GM12874 (cell line): ENCODE results near the gene OR2V1.

Experiments
- TF ChIP-seq, protein P1 (sequence below): IDR thresholded peaks from 2 replicates; pipeline ENCODE4 v1.5.1; 2011; ENCODE audit warnings: low read depth, mild to moderate bottlenecking, control low read depth, low read length, moderate library complexity; ENCODE audit not compliant: insufficient read depth

OR2V1 gene

GRCh38 chr5:181136361-181136955, 5.5 kb upstream of the OR2V1 start:
- TF ChIP-seq, protein P1, sequence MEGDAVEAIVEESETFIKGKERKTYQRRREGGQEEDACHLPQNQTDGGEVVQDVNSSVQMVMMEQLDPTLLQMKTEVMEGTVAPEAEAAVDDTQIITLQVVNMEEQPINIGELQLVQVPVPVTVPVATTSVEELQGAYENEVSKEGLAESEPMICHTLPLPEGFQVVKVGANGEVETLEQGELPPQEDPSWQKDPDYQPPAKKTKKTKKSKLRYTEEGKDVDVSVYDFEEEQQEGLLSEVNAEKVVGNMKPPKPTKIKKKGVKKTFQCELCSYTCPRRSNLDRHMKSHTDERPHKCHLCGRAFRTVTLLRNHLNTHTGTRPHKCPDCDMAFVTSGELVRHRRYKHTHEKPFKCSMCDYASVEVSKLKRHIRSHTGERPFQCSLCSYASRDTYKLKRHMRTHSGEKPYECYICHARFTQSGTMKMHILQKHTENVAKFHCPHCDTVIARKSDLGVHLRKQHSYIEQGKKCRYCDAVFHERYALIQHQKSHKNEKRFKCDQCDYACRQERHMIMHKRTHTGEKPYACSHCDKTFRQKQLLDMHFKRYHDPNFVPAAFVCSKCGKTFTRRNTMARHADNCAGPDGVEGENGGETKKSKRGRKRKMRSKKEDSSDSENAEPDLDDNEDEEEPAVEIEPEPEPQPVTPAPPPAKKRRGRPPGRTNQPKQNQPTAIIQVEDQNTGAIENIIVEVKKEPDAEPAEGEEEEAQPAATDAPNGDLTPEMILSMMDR, result no peak

- TF ChIP-seq, protein P1, result no peak
Observed at GRCh38 chr5:181134259-181134658, 3.3 kb upstream of the OR2V1 start.

- TF ChIP-seq, protein P1, result no peak
Observed at GRCh38 chr5:181133610-181134231, 2.8 kb upstream of the OR2V1 start.

GRCh38 chr5:181133083-181133482, 2.1 kb upstream of the OR2V1 start:
- TF ChIP-seq, protein P1, result no peak

DNA sequence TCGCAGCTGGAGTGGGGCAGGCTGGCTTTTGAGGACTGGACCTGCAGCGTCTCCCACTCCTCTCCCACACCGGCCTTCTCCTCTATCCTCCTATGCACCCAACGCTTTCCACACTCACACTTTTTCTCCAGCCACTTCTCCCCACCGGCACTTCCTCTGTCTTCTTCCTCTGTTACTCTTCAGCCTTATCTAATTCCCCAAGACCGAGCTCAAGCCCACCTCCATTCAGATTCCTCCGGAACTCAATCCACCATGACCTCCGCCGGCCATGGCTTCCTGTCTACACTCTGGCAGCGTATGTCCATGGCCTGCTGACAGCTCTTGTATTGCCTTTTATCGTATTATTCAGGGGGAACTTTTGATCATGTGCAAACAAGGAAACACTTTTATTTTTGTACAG, 545 bp upstream of the OR2V1 start:
- TF ChIP-seq, protein P1, result no peak

DNA sequence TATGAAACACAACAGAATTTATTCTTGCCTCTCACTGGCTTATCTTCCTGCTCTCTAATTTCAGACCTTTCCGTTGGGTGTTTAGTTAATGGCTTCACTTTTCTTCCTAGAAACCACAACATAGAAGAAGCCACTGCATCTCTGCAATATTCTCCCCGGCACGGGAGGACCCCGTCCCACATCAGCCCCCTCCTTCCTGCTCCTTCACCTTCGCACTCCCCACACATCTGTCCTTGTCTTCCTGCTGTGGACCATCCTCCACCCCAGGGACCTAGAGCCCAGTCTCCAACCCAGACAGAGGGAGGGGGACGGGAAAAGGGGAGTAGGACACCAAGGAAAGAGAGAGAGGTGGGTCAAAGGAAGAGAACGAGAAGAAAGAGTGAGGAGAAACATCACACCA, 1.4 kb downstream of the OR2V1 start:
- TF ChIP-seq, protein P1, result no peak

GRCh38 chr5:181127907-181128626, 2.9 kb downstream of the OR2V1 start:
- TF ChIP-seq, protein P1, result no peak
